Fibroblast of skin of right biceps (primary cell): ENCODE results near the gene ACOX2.
A peak's percentile ranks its signal among the peaks of the same experiment; 100 is the strongest.

ENCODE experiments used
- DNase-seq: peaks from one replicate; pipeline ENCODE4 v3.0.0-alpha.2; 2013

ACOX2 gene

DNA sequence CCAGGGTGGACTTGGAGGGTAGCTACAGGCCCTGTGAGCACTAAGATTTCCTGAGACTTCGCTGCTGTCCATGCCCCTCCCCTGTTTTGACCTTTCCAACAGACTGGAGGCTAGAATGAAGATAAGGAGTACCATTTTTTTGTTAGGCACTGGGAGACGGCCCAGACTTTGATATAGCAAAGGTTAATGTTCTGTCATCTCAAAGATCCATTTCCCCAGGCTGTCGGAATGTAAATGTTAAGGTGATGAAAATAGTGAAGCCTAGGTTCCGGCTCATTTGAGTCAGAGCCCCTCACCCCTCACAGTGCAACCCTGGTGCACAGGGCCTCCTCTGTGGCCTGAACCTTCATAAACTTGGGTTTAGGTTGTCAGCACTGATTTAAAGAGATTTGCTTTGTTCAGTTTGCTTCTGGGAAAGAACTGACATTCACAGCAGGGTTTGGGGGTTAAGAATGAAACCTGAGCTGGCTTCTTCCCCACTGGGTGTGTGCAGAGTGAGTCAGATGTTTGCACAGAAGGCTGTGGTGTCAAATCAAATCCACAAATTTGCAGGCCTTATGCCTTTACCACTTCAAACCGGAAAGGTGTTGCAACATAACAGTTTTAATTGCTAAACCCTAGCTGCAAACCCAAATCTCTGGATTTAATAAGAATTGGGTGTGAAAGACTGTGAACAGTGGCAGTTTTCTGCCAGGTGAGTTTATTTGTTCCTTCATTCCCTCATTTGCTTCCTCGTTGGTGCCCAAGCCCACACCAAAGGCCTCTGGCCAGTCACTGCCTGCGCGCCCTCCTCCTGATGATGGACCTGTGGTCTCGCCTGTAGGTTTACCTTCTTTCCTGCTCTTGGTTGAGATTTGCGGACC, 65.7 kb downstream of the ACOX2 start:
- DNase-seq: peak; percentile 95

DNA sequence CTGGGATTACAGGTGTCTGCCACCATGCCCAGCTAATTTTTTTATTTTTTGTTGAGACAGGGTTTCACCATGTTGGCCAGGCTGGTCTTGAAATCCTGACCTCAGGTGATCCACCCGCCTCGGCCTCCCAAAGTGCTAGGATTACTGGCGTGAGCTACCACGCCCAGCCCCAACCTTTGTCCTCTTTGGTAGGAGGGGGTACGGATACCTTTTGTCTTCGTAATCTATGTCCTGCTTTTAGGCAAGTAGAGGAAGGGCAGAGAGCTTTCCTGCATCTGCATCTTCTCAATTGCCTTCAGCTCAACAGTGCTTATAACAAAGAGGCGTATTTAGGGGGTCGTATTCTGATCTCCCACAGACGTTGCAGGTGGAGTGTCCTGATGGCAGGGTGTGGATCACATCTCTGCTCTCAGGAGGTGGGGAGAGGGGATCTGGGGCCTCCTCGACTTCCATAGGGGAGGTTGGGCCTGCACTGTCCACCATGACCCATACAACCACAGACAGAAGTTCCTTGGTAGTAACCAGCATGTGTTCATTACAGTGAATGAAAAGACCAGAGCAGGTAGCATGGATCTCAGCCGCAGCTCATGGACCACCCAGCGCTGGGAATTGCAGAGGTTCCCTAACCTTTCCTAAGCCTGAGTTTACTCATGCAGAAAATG, 66.5 kb downstream of the ACOX2 start:
- DNase-seq: no peak

DNA sequence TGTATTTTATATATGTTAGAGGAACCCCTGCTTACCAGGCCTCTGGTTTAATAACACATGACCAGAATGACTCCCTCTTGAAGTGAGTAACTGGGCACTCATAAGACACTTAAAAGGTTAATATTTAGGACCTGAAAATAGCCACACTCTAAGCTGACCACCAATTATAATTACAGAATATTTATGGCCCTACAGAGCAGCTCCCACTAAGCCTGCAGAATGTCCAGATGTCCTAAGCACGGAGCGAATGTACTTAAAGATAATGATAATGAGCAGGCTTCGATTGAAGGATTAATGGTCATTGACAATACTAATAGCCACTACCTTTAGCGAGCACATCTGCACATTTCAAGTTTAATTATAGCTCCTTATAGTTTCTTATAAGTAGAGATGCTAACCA, 67.9 kb downstream of the ACOX2 start:
- DNase-seq: no peak

DNA sequence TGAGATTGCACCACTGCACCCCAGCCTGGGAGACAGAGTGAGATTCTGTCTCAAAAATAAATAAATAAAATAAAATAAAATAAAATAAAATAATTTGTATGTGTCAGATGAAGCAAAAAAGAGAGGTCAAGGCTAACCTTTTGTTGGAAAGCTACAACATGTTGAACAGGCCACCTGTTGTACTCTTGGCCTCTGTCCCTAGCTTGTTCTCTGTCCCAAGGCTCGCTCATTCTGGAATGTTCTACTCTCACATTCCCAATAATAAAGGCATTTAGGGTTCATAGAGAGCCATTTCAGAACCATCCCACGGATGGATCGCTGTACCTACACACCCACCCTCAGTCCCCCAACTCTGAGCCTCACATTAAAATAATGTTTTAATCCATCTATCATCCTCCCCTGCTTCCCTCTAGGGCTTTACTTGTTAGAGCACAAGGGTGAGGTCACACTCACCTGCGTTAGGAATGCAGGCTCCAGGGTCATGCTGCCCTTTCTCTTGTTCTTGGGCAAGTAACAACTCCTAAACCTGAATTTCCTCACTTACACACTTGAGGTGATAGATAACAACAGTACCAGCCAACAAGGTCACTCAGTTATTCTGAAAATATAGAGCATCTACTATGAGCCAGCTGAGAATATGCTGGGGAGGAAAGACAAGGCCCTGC, 70.0 kb downstream of the ACOX2 start:
- DNase-seq: no peak

DNA sequence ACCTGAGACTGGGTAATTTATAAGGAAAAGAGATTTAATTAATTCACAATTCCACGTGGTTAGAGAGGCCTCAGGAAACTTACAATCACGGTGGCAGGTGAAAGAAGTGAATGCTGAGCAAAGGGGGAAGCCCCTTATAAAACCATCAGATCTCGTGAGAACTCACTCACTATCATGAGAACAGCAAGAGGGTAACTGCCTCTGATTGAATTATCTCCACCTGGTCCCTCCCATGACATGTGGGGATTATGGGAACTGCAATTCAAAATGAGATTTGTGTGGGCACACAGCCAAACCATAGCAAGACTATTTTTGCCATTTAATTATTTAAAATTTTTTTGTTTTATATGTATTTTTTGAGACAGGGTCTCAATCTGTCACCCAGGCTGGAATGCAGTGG, 72.1 kb downstream of the ACOX2 start:
- no peak for DNase-seq

DNA sequence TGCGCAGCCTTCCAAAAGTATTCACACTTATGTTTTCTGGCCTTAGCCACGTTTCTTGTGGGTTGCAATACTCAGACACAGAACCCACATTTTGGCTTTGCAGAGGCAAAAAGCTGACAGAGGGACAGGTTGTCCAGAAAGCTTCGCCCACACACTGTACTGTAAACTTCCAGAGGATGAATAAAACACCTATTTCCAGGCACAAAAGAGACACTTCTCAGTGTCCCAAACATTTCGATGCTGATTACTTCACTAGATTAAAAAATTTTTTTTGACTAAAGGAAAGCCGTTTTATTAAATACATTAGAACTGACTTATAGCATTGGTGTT, 73.1 kb downstream of the ACOX2 start:
- no peak for DNase-seq

DNA sequence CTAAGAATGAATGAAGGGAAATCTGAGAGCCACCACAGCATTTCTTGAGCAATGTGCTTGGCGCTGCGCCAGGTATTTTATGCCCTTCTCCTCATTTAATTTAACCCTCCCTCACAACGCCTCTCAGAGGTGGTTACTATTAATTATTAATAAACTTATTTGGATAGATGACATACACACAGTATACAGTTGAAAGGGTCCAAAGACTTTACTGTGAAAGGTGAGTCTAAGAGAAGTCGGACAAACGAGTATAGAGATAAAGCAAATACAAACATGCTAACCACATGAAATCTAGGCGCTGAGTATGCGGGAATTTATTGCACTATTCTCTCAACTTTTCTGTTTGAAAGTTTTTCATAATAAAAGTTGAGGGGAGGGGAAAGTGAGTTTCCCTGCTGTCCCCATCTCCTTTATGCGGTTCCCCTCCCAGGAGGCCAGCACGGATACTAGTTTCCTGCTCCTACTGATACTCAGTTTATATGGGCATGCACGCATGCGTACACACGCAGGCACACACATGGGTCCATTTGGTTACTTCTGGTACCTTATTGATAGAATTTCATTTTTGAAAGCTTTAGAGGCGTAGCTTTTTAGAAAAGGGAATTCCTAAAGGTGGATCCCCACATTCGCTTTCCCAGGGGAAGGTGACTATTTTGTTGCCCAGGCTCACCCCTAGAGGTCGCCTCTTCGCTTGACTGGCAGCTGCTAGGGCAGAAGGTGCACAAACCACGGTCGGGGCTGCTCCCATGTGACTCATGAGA, 73.6 kb downstream of the ACOX2 start:
- DNase-seq: peak; percentile 91

DNA sequence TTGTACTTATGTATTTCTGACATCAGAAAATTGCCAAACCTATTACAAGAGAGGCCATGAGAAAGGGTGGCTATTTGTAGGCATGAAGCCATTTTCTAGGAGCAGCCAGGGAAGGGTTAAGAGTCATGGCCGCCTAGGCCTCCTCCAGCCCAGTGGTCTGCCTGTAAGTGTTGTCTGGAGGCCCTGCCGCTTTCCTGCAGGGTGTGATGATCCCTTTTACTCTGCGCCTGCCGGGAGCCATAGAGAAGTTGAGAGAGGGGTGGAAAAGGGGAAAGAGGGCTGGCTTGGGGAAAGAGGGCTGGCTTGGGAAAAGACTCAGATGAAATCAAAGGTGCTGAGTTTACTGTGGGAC, 74.2 kb downstream of the ACOX2 start:
- no peak for DNase-seq

DNA sequence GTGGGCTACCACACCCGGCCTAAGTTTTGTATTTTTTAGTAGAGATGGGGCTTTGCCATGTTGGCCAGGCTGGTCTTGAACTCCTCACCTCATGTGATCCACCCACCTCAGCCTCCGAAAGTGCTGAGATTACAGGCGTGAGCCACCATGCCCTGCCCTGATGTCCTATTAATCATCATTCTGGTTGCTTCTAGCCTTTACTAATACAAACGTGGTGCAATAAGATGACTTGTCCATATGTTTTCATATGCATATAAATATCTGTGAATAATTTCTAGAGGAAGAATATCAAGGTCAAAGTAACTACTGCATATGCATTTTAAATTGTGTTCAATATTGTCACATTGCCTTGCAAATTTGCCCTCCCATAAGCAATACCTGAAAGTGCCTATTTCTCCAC, 77.8 kb downstream of the ACOX2 start:
- no peak for DNase-seq
